Activated CD8-positive, alpha-beta memory T cell treated with anti-CD3 and anti-CD28 coated beads, Interleukin-2, amount 50 U/mL, for 1 hour (primary cell): ENCODE measurements around the gene ITGA1.
"Not testable (repeated sequence)": the region's sequence is repeated elsewhere in the genome, so short reads cannot be mapped to it uniquely, and the experiment has no call there.

Source experiments
- DNase-seq: peaks from one replicate; pipeline ENCODE4 v3.0.0-alpha.2; 2020; ENCODE audit errors: extremely low read depth

ITGA1 gene

GRCh38 chr5:52787600-52788504 is at the start of gene ITGA1, which contains the start of gene PELO:
Gene ITGA1, plus strand, starts transcription at chr5:52787916. Its CDS starts 438 bp downstream, at chr5:52788354.
Gene PELO, plus strand, starts transcription at chr5:52787916. Its CDS starts 12,479 bp downstream, at chr5:52800395.
- no peak for DNase-seq

GRCh38 chr5:52738095-52738506 is 49.6 kb upstream of the ITGA1 start:
- no peak for DNase-seq

GRCh38 chr5:52740007-52740406 is 47.7 kb upstream of the ITGA1 start:
- no peak for DNase-seq

GRCh38 chr5:52743012-52743411 is 44.7 kb upstream of the ITGA1 start:
- DNase-seq, result no peak

GRCh38 chr5:52743529-52743928 is 44.2 kb upstream of the ITGA1 start:
- no peak for DNase-seq

GRCh38 chr5:52743970-52744369 is 43.7 kb upstream of the ITGA1 start:
- no peak for DNase-seq

- not testable (repeated sequence) for DNase-seq
These were observed 42.8 kb upstream of the ITGA1 start for GRCh38 chr5:52744867-52745458.

GRCh38 chr5:52746539-52746938 is 41.2 kb upstream of the ITGA1 start:
- DNase-seq, result no peak

GRCh38 chr5:52748590-52748989 is 39.1 kb upstream of the ITGA1 start:
- no peak for DNase-seq

GRCh38 chr5:52749666-52750065 is 38.0 kb upstream of the ITGA1 start:
- no peak for DNase-seq

- DNase-seq, result no peak
These were observed 36.6 kb upstream of the ITGA1 start for GRCh38 chr5:52751137-52751536.

- no peak for DNase-seq
These were observed 33.7 kb upstream of the ITGA1 start for GRCh38 chr5:52754051-52754450.

GRCh38 chr5:52757527-52757926 is 30.2 kb upstream of the ITGA1 start:
- no peak for DNase-seq

GRCh38 chr5:52758014-52758413 is 29.7 kb upstream of the ITGA1 start:
- DNase-seq, result no peak

- DNase-seq, result no peak
These were observed 28.4 kb upstream of the ITGA1 start for GRCh38 chr5:52759331-52759730.

- DNase-seq, result no peak
These were observed 26.9 kb upstream of the ITGA1 start for GRCh38 chr5:52760695-52761366.

GRCh38 chr5:52767217-52767743 is 20.4 kb upstream of the ITGA1 start:
- DNase-seq, result no peak

GRCh38 chr5:52767766-52768480 is 19.8 kb upstream of the ITGA1 start:
- no peak for DNase-seq

- DNase-seq, result no peak
These were observed 18.7 kb upstream of the ITGA1 start for GRCh38 chr5:52769061-52769460.

- DNase-seq, result no peak
These were observed 17.3 kb upstream of the ITGA1 start for GRCh38 chr5:52770287-52770939.
